OCI-LY7 (cell line): Measurements from ENCODE around the gene FAM3C. TPM values are rescaled to one million over a fixed set of nuclear protein-coding genes. Genes with fewer than 3 reads are reported as not detected.

Source experiments
- BruUV-seq: library from RNA; stranded (reverse); fragments of 400-500 nt; replicated peaks from 2 replicates; lab custom pipeline; 2021; lab: Mats Ljungman, UMichigan
- CTCF ChIA-PET: fragments of 300-600 bp; sonication (Branson Sonifier 250); formaldehyde crosslinking; loops from one replicate; lab custom pipeline; 2022; ENCODE audit warnings: antibody characterized with exemption; ENCODE audit not compliant: unreplicated experiment; lab: Charles Lee
- POLR2A ChIA-PET: fragments of 300-600 bp; sonication (Branson Sonifier 250); formaldehyde crosslinking; loops from one replicate; lab custom pipeline; 2022; ENCODE audit warnings: antibody characterized with exemption; lab: Charles Lee
- DNase-seq: peaks from one replicate; pipeline ENCODE4 v3.0.0-alpha.2; 2015; ENCODE audit warnings: low spot score
- H2AFZ ChIP-seq: fragments of 200-600 bp; sonication (generic), shearing (Covaris generic); 2 replicates; pipeline ENCODE4 v1.6.1; 2014; ENCODE audit warnings: mild to moderate bottlenecking, antibody characterized with exemption, low read length, moderate library complexity
- H3K27ac ChIP-seq: fragments of 200-600 bp; sonication (generic); 2 replicates; pipeline ENCODE4 v1.5.1; 2014; ENCODE audit warnings: mixed run types, low read depth, mild to moderate bottlenecking, moderate library complexity, low read length, inconsistent platforms; ENCODE audit not compliant: poor library complexity, severe bottlenecking
- H3K36me3 ChIP-seq: fragments of 200-600 bp; sonication (generic); 2 replicates; pipeline ENCODE4 v1.6.1; 2014; ENCODE audit warnings: mild to moderate bottlenecking, antibody characterized with exemption, low read length, moderate library complexity, mixed read lengths; ENCODE audit not compliant: insufficient read depth
- H3K4me1 ChIP-seq: fragments of 200-600 bp; sonication (generic); 2 replicates; pipeline ENCODE4 v1.5.1; 2014; ENCODE audit warnings: mild to moderate bottlenecking, low read length; ENCODE audit not compliant: insufficient read depth, poor library complexity, severe bottlenecking
- H3K4me2 ChIP-seq: fragments of 200-600 bp; sonication (generic); 2 replicates; pipeline ENCODE4 v1.6.1; 2014; ENCODE audit warnings: mild to moderate bottlenecking, low read length
- H3K4me3 ChIP-seq: fragments of 200-600 bp; sonication (generic); 2 replicates; pipeline ENCODE4 v1.5.1; 2014; ENCODE audit warnings: mild to moderate bottlenecking, low read depth, low read length; ENCODE audit not compliant: poor library complexity, severe bottlenecking
- H3K79me2 ChIP-seq: fragments of 200-600 bp; sonication (generic); 2 replicates; pipeline ENCODE4 v1.6.1; 2016; ENCODE audit warnings: low read depth, mild to moderate bottlenecking, low read length, moderate library complexity, mixed read lengths; ENCODE audit not compliant: insufficient read depth
- H3K9me2 ChIP-seq: fragments of 200-600 bp; sonication (generic); 2 replicates; pipeline ENCODE4 v1.6.1; 2016; ENCODE audit warnings: mild to moderate bottlenecking, low read length, mixed read lengths; ENCODE audit not compliant: insufficient read depth
- H3K9me3 ChIP-seq: fragments of 200-600 bp; sonication (generic); 2 replicates; pipeline ENCODE4 v1.6.1; 2014; ENCODE audit warnings: mild to moderate bottlenecking, mixed run types, low read length, mixed read lengths
- H4K20me1 ChIP-seq: fragments of 200-600 bp; sonication (generic); 2 replicates; pipeline ENCODE4 v1.6.1; 2014; ENCODE audit warnings: mild to moderate bottlenecking, antibody characterized with exemption, low read length, moderate library complexity, mixed read lengths; ENCODE audit not compliant: insufficient read depth
- EZH2phosphoT487 ChIP-seq: fragments of 200-600 bp; sonication (generic); IDR thresholded peaks from 2 replicates; pipeline ENCODE4 v1.6.1; 2018; ENCODE audit warnings: low read depth, borderline replicate concordance, mild to moderate bottlenecking, mixed run types, antibody characterized with exemption, low read length, moderate library complexity, mixed read lengths
- intact Hi-C: fragments of 100-400 bp; cut with micrococcal nuclease; formaldehyde crosslinking; loops from one replicate; pipeline ENCODE4 v1.10.0; 2022; ENCODE audit not compliant: unreplicated experiment
- total RNA-seq, 2 experiments: library from RNA; depleted of rRNA in 1 of 2; stranded (reverse); fragments of >200 nt in 1 of 2; shearing (Covaris generic) in 1 of 2; gene quantifications; 2 replicates each; pipeline ENCODE4 v1.2.3, GENCODE V29; 2014 to 2022
- TF ChIP-seq, protein P1 (sequence below): fragments of 200-600 bp; sonication (generic); conservative IDR thresholded peaks from 2 replicates; pipeline ENCODE4 v1.5.1; 2014; ENCODE audit warnings: mild to moderate bottlenecking, antibody characterized with exemption, low read length, moderate library complexity, mixed read lengths

Gene FAM3C
- total RNA-seq, 2 experiments from 2014 or later = 18.1 to 27.6 TPM

- peak overlapping the region; percentile 66 for H3K4me2 ChIP-seq
- H2AFZ ChIP-seq = no peak overlapping the region; the same call in 1 of the 2 replicates
- DNase-seq = peak; percentile 59
- H3K36me3 ChIP-seq = peaks cover 67% of the 10 kb centered on the region
- 0 out of 2 replicates have a peak, but pooled peaks cover 3% of the 10 kb centered on the region for H3K79me2 ChIP-seq
- ChIA-PET POLR2A (interaction anchor here (0.6 to 2.7 kb wide), 15 partner anchors 9 to 422 kb away, joined by 3 to 21 read pairs (median 3); partner anchors contain the start of genes FAM3C and ING3), CTCF (interaction anchor here (1.2 kb wide), 1 partner anchor 24 kb away, joined by 4 read pairs; no protein-coding TSS in a partner anchor)
- H3K4me1 ChIP-seq = peaks cover 35% of the 10 kb centered on the region
- H3K9me2 ChIP-seq = no peaks in the 10 kb centered on the region
- intact Hi-C loops = loop anchor here (2.0 kb wide), 1 partner anchor 24 kb away; the partner anchor contains the start of gene FAM3C
- H3K27ac ChIP-seq = peak overlapping the region; percentile 52
- H3K4me3 ChIP-seq = peak overlapping the region; percentile 31
- no TSS peak for BruUV-seq
- no peak for TF ChIP-seq EZH2phosphoT487
- TF ChIP-seq, protein P1, sequence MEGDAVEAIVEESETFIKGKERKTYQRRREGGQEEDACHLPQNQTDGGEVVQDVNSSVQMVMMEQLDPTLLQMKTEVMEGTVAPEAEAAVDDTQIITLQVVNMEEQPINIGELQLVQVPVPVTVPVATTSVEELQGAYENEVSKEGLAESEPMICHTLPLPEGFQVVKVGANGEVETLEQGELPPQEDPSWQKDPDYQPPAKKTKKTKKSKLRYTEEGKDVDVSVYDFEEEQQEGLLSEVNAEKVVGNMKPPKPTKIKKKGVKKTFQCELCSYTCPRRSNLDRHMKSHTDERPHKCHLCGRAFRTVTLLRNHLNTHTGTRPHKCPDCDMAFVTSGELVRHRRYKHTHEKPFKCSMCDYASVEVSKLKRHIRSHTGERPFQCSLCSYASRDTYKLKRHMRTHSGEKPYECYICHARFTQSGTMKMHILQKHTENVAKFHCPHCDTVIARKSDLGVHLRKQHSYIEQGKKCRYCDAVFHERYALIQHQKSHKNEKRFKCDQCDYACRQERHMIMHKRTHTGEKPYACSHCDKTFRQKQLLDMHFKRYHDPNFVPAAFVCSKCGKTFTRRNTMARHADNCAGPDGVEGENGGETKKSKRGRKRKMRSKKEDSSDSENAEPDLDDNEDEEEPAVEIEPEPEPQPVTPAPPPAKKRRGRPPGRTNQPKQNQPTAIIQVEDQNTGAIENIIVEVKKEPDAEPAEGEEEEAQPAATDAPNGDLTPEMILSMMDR = no peak
- H3K9me3 ChIP-seq = no peaks in the 10 kb centered on the region
- H4K20me1 ChIP-seq = peaks cover under 1% of the 10 kb centered on the region; the same call in 1 of the 2 replicates
Measured at GRCh38 chr7:121372376-121373010, 23.6 kb downstream of the FAM3C start.

- DNase-seq = no peak
- Histone ChIP-seq H3K4me3 (no peak overlapping the region), H3K79me2 (0 out of 2 replicates have a peak, but pooled peaks cover 3% of the 10 kb centered on the region), H3K9me2 (no peaks in the 10 kb centered on the region), H3K9me3 (no peaks in the 10 kb centered on the region), H2AFZ (no peak overlapping the region), H3K27ac (peak overlapping the region; percentile 52), H4K20me1 (peaks cover 5% of the 10 kb centered on the region; the same call in 1 of the 2 replicates), H3K36me3 (peaks cover 65% of the 10 kb centered on the region), H3K4me1 (peaks cover 29% of the 10 kb centered on the region), H3K4me2 (peak overlapping the region; percentile 66)
- ChIA-PET POLR2A (interaction anchor here (0.9 to 2.7 kb wide), 9 partner anchors 9 to 261 kb away, joined by 3 to 21 read pairs (median 3); partner anchors contain the start of gene FAM3C), CTCF (no interaction called here)
- TF ChIP-seq EZH2phosphoT487 = no peak
- TF ChIP-seq, protein P1 = no peak
- intact Hi-C loops = loop anchor here (2.0 kb wide), 1 partner anchor 25 kb away; the partner anchor contains the start of gene FAM3C
- no TSS peak for BruUV-seq
Measured at GRCh38 chr7:121371883-121372282, 24.2 kb downstream of the FAM3C start.
